Renal cortex interstitium (tissue), 3 donors: ENCODE data around the gene RNF20. TPM values are rescaled to one million over a fixed set of nuclear protein-coding genes. Genes with fewer than 3 reads are reported as not detected.

ENCODE experiments used
- polyA plus RNA-seq, 3 donors: library from polyadenylated mRNA; unstranded; fragments of 120-200 nt; gene quantifications; one replicate each; pipeline ENCODE4 v1.2.1, GENCODE V29; 2013; ENCODE audit not compliant: insufficient read length in 3 of 3

RNF20 gene
- polyA plus RNA-seq, 3 donors: 59.9 to 71.9 (median 60.3) TPM

Other genes with a start within 250 kb of the RNF20 start
- under 1 TPM; 0.32 to 0.39 (median 0.36) TPM for gene BAAT, start 148.8 kb upstream of the RNF20 start, polyA plus RNA-seq
- 10 to 100 TPM; 23.2 to 28.8 (median 24.3) TPM for gene MRPL50, start 135.2 kb upstream of the RNF20 start, polyA plus RNA-seq
- 10 to 100 TPM; 40.0 to 51.3 (median 47.9) TPM for gene ZNF189, start 135.0 kb upstream of the RNF20 start, polyA plus RNA-seq
- 100 to 1,000 TPM; 730 to 816 (median 733) TPM for gene ALDOB, start 98.1 kb upstream of the RNF20 start, polyA plus RNA-seq
- under 1 TPM in 1 of 3 donors, not detected in 2; 0.06 TPM for gene PPP3R2, start 61.1 kb downstream of the RNF20 start, polyA plus RNA-seq
- gene GRIN3A, start 204.8 kb downstream of the RNF20 start, polyA plus RNA-seq: 1 to 10 TPM; 1.6 to 2.8 (median 2.0) TPM